ENCODE results near the gene DDN.

GRCh38 chr12:48985475-48985897, 13.7 kb downstream of the DDN start:
- TF ChIP-seq CTCF (IDR thresholded peaks at IDR 0.05; ENCODE audit: insufficient read depth, low read length) (no peak), GABPA (IDR thresholded peaks at IDR 0.05; ENCODE audit: low read depth) (no peak), POLR2AphosphoS5 (IDR thresholded peaks at IDR 0.05; ENCODE audit: low read depth) (no peak)
